HG02678 (cell line): ENCODE data around the gene RBM20.

ENCODE experiments used
- ATAC-seq: cut with Tn5 transposase; IDR thresholded peaks from one replicate; pipeline ENCODE4 v1.9.1; 2021; ENCODE audit warnings: mild to moderate bottlenecking, moderate library complexity; ENCODE audit not compliant: unreplicated experiment

Gene RBM20

GRCh38 chr10:110803830-110804338 lies 159.7 kb downstream of the RBM20 start:
- peak; percentile 56 for ATAC-seq

- ATAC-seq: no peak
Measured at GRCh38 chr10:110804376-110804775, 160.2 kb downstream of the RBM20 start.

GRCh38 chr10:110805292-110805691 lies 161.2 kb downstream of the RBM20 start:
- ATAC-seq: no peak

GRCh38 chr10:110806335-110806734 lies 162.2 kb downstream of the RBM20 start:
- no peak for ATAC-seq

GRCh38 chr10:110808123-110808522 lies 164.0 kb downstream of the RBM20 start:
- ATAC-seq: no peak

GRCh38 chr10:110808615-110809014 lies 164.5 kb downstream of the RBM20 start:
- ATAC-seq: no peak

- ATAC-seq: no peak
Measured at GRCh38 chr10:110810625-110811024, 166.5 kb downstream of the RBM20 start.

- ATAC-seq: no peak
Measured at GRCh38 chr10:110811791-110812581, 167.8 kb downstream of the RBM20 start.

- no peak for ATAC-seq
Measured at GRCh38 chr10:110812583-110812982, 168.4 kb downstream of the RBM20 start.

GRCh38 chr10:110813743-110814472 lies 169.8 kb downstream of the RBM20 start:
- ATAC-seq: no peak

GRCh38 chr10:110815354-110816004 lies 171.3 kb downstream of the RBM20 start:
- peak; percentile 85 for ATAC-seq

GRCh38 chr10:110817614-110818013 lies 173.5 kb downstream of the RBM20 start:
- ATAC-seq: no peak

GRCh38 chr10:110818311-110819256 lies 174.4 kb downstream of the RBM20 start:
- no peak for ATAC-seq

- ATAC-seq: no peak
Measured at GRCh38 chr10:110820321-110820814, 176.2 kb downstream of the RBM20 start.

- ATAC-seq: no peak
Measured at GRCh38 chr10:110821508-110821907, 177.4 kb downstream of the RBM20 start.

GRCh38 chr10:110822035-110822711 lies 178.0 kb downstream of the RBM20 start:
- ATAC-seq: no peak

- ATAC-seq: no peak
Measured at GRCh38 chr10:110822712-110823311, 178.7 kb downstream of the RBM20 start.

GRCh38 chr10:110824152-110824441 lies 180.0 kb downstream of the RBM20 start:
- ATAC-seq: no peak

- no peak for ATAC-seq
Measured at GRCh38 chr10:110824660-110825059, 180.5 kb downstream of the RBM20 start.
